ENCODE results near the gene CXorf38. TPM values are rescaled to one million over a fixed set of nuclear protein-coding genes. Genes with fewer than 3 reads are reported as not detected.

CXorf38 gene
- total and polyA plus RNA-seq, 2 donors (not counting 1 experiment from before 2014, with no cell fraction given) = 12.4 to 14.7 TPM

- Histone ChIP-seq H3K4me2 (ENCODE audit: extremely low read depth, insufficient read depth, low read length) (no peak overlapping the region), H3K36me3 (ENCODE audit: control insufficient read depth, insufficient read depth, low read length) (no peaks in the 10 kb centered on the region), H3K27ac (ENCODE audit: insufficient read depth, low read length) (no peak overlapping the region), H3K27me3 (ENCODE audit: control insufficient read depth, insufficient read depth, low read length) (no peaks in the 10 kb centered on the region), H3K4me3 (replicated peaks in 1 of 4; ENCODE audit: control extremely low read depth in 1 of 4, insufficient read depth in 1 of 4, low read depth in 3 of 4, low read length in 4 of 4) (no peak overlapping the region), H4K20me1 (ENCODE audit: control insufficient read depth, extremely low read depth, insufficient read depth, low read length) (no peaks in the 10 kb centered on the region), H2AFZ (ENCODE audit: low read length) (no peak overlapping the region), H3K9ac (ENCODE audit: insufficient read depth, low read length) (no peak overlapping the region), H3K79me2 (ENCODE audit: control insufficient read depth, insufficient read depth, low read length) (peaks cover 20% of the 10 kb centered on the region), H3K4me1 (ENCODE audit: control insufficient read depth, extremely low read depth, insufficient read depth, low read length) (no peaks in the 10 kb centered on the region), H3K9me3 (ENCODE audit: control insufficient read depth, insufficient read depth, low read depth, low read length) (no peaks in the 10 kb centered on the region)
- no peak for TF ChIP-seq EZH2 (IDR thresholded peaks at IDR 0.05; ENCODE audit: low read length, missing control alignments)
- TF ChIP-seq CTCF (conservative IDR thresholded peaks at IDR 0.05 in 1 of 2, IDR thresholded peaks at IDR 0.05 in 1 of 2; ENCODE audit: low read depth in 1 of 2, low read length in 2 of 2) = no peak
- DNase-seq (ENCODE audit: low read depth in 2 of 2) = peak in 1 of 2 donors; percentile 15
These were observed 9.7 kb downstream of the CXorf38 start for GRCh38 chrX:40637687-40638086.

- Histone ChIP-seq H3K79me2 (ENCODE audit: control insufficient read depth, insufficient read depth, low read length) (no peaks in the 10 kb centered on the region), H4K20me1 (ENCODE audit: control insufficient read depth, extremely low read depth, insufficient read depth, low read length) (no peaks in the 10 kb centered on the region), H3K4me1 (ENCODE audit: control insufficient read depth, extremely low read depth, insufficient read depth, low read length) (no peaks in the 10 kb centered on the region), H3K9me3 (ENCODE audit: control insufficient read depth, insufficient read depth, low read depth, low read length) (no peaks in the 10 kb centered on the region), H3K36me3 (ENCODE audit: control insufficient read depth, insufficient read depth, low read length) (peaks cover 2% of the 10 kb centered on the region), H3K4me2 (ENCODE audit: extremely low read depth, insufficient read depth, low read length) (no peak overlapping the region), H2AFZ (ENCODE audit: low read length) (no peak overlapping the region), H3K4me3 (replicated peaks in 1 of 4; ENCODE audit: control extremely low read depth in 1 of 4, insufficient read depth in 1 of 4, low read depth in 3 of 4, low read length in 4 of 4) (no peak overlapping the region), H3K27ac (ENCODE audit: insufficient read depth, low read length) (no peak overlapping the region), H3K9ac (ENCODE audit: insufficient read depth, low read length) (no peak overlapping the region), H3K27me3 (ENCODE audit: control insufficient read depth, insufficient read depth, low read length) (no peaks in the 10 kb centered on the region)
- no peak for TF ChIP-seq EZH2 (IDR thresholded peaks at IDR 0.05; ENCODE audit: low read length, missing control alignments)
- TF ChIP-seq CTCF (conservative IDR thresholded peaks at IDR 0.05 in 1 of 2, IDR thresholded peaks at IDR 0.05 in 1 of 2; ENCODE audit: low read depth in 1 of 2, low read length in 2 of 2) = no peak
- DNase-seq (ENCODE audit: low read depth in 2 of 2) = no peak
These were observed 15.2 kb downstream of the CXorf38 start for GRCh38 chrX:40632199-40632598.

DNA sequence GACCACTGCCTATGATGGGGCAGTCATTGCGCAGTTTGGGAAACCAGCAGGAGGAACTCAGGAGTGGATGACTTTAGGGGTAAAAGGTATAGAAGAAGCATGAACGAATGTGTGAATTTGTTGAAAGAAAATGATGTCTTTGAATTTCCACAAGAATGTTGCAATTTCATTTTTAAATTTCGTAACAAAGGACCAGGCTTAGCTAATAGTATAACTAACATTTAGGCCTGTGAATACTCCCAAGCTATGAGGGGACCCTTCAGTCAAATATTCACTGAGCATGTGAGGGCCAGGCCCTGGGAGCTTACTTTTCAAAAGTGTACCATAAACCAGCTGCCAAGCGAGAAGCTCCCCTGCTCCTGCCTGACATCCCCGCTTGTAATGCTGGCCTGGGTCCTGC is 18.9 kb downstream of the CXorf38 start:
- DNase-seq (ENCODE audit: low read depth in 2 of 2) = peak in 1 of 2 donors; percentile 21
- Histone ChIP-seq H4K20me1 (ENCODE audit: control insufficient read depth, extremely low read depth, insufficient read depth, low read length) (no peaks in the 10 kb centered on the region), H3K9me3 (ENCODE audit: control insufficient read depth, insufficient read depth, low read depth, low read length) (no peaks in the 10 kb centered on the region), H3K4me1 (ENCODE audit: control insufficient read depth, extremely low read depth, insufficient read depth, low read length) (no peaks in the 10 kb centered on the region), H3K4me3 (replicated peaks in 1 of 4; ENCODE audit: control extremely low read depth in 1 of 4, insufficient read depth in 1 of 4, low read depth in 3 of 4, low read length in 4 of 4) (no peak overlapping the region), H3K27ac (ENCODE audit: insufficient read depth, low read length) (no peak overlapping the region), H3K27me3 (ENCODE audit: control insufficient read depth, insufficient read depth, low read length) (no peaks in the 10 kb centered on the region), H3K9ac (ENCODE audit: insufficient read depth, low read length) (no peak overlapping the region), H2AFZ (ENCODE audit: low read length) (no peak overlapping the region), H3K79me2 (ENCODE audit: control insufficient read depth, insufficient read depth, low read length) (no peaks in the 10 kb centered on the region), H3K4me2 (ENCODE audit: extremely low read depth, insufficient read depth, low read length) (no peak overlapping the region), H3K36me3 (ENCODE audit: control insufficient read depth, insufficient read depth, low read length) (peaks cover 2% of the 10 kb centered on the region)
- TF ChIP-seq CTCF (conservative IDR thresholded peaks at IDR 0.05 in 1 of 2, IDR thresholded peaks at IDR 0.05 in 1 of 2; ENCODE audit: low read depth in 1 of 2, low read length in 2 of 2) (no peak), EZH2 (IDR thresholded peaks at IDR 0.05; ENCODE audit: low read length, missing control alignments) (no peak)

Data from fibroblast of lung (primary cell).